ENCODE results near the gene CBARP.

DNA sequence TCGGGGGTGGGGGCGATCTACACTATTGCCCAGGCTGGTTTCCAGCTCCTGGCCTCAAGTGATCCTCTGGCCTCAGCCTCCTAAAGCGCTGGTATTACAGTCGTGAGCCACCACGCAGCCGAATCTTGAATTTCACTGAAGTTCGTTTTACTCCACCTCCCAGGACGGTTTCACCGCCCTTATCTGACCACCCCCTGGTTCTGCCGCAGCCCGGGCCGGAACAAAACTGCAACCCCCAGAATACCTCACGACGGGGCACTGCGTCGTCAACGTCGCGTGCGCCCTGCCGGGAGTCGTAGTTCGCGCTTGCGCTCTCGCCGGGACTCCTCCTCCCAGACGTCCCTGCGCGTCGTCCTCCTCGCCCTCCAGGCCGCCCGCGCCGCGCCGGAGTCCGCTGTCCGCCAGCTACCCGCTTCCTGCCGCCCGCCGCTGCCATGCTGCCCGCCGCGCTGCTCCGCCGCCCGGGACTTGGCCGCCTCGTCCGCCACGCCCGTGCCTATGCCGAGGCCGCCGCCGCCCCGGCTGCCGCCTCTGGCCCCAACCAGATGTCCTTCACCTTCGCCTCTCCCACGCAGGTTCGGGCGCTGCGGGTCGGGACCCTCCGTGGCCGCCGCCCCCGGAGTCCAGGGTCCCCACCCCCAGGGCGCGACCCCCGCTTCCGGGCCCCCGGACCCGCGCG, 3.8 kb upstream of the CBARP start, which contains the start of gene ATP5F1D:
- TF ChIP-seq YY1 (IDR thresholded peaks at IDR 0.05; ENCODE audit: insufficient read depth, insufficient read length) (no peak), ZNF274 (IDR thresholded peaks at IDR 0.05; ENCODE audit: low read depth, low read length) (no peak)

Measured in NT2/D1 (cell line).